ENCODE data around the gene C2orf76.
"Not testable (repeated sequence)": the region's sequence is repeated elsewhere in the genome, so short reads cannot be mapped to it uniquely, and the experiment has no call there.

The C2orf76 gene

DNA sequence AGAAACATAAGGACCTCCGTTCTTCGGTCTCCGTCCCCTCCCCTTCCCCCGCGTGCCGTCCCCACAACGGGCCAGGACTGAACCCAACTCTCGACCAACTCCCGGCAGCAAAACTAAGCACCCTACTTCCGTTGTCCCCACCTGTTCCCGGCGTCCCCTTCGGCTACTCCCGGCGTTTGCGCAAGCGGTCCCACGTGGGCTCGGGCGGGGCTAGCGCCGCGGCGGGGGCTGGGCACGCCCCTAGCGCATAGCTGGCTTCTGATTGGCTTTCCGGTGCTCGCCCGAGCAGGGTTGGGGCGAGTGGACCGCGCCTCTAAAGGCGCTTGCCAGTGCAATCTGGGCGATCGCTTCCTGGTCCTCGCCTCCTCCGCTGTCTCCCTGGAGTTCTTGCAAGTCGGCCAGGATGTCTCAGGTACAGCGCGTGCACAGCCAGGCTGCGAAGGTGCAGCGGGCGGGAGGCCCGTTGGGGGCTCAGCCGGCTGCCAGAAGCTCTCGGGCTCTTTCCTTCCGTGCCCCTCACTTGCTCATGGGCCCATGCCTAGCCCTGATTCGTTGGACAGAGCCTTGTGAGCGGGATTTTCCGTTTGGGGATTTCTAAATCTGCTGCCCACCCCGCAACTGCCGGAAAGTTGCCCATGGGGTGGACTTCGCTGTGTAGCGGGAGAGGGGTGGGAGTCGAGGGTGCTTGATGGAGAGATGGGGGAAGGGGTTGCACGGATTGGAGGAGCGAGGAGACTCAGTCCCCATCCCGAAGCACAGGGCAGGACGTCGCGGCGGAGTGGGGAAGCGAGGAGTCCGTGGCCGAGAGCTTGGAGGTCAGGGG lies at the start of gene C2orf76, which contains the start of gene DBI:
Gene C2orf76 (minus strand): TSS at position 186 of the 823 bp plus-strand sequence. CDS start 26,875 bp downstream, outside the sequence.
Gene DBI (plus strand): TSS at position 329 of the 823 bp plus-strand sequence. CDS start 75 bp downstream, at position 404.
- peak; percentile 97 to 99 (median 98) for DNase-seq

DNA sequence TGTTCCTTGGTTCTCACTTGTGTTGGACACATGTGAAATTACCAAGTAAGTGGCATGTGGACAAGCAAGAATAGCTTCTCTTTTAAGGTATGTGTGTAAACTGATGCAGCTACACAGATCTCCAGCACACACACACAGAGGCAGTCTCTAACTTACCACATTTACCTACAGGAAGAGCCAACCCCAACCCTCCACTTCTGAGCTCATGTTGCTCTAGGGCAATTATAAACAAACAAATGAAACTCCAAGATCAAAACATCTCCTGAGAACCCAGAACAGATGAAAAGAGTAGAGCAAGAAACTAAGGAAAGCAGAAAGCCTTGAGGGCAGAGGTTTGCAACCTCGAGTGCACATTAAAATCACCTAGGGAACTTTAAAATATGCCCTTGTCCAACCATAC lies 49.0 kb upstream of the C2orf76 start:
- no peak for DNase-seq

DNA sequence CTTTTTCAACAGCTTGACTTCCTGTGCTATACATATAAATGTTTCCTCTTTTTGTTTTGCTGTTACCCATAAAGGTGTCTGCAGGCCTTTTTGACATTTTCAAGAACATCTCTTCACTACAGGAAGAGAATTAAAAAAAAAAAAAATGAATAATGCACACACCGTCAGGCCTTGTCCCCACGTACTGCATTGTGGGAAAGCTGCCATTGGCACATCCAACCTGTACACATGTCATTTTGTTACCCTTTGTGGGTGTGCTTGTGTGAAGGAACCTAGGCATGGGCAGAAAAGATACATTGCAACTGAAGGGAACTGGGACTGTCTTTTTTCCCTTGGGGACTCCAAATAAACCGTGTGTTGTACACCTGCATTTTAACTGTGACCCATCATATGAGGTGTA lies 48.3 kb upstream of the C2orf76 start:
- DNase-seq = no peak

DNA sequence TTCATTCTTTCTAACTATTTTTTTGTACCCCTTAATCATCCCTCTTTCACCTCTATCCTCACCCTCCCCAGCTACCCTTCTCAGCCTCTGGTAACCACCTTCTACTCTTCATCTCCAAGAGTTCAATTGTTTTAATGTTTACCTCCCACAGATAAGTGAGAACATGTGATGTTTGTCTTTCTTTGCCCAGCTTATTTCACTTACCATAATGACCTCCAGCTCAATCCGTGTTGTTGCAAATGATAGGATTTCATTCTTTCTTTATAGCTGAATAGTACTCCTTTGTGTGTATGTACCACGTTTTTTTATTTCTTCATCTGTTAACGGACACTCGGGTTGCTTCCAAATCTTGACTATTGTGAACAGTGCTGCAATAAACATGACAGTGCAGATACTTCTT lies 42.9 kb upstream of the C2orf76 start:
- DNase-seq = no peak

DNA sequence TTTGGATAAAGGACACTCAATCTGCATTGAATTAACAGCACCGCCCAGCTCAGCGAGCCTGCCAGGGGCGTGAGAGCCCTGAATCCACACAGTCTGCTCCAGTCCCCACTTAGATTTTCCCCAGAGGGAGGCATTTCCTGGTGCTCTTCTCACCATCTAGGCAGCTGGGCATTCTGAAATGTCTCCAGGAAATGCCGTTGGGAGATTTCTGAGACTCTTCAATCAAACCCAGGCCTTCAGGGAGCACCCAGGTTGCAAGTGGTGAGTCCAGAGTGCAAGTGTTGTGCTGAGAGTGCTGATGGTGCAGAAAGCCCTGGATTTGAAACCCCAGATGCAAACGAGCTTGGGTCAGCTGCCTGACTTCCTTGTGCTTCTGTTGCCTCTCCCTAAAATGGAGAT lies 41.6 kb upstream of the C2orf76 start:
- peak in 1 of 3 donors; percentile 45 for DNase-seq

DNA sequence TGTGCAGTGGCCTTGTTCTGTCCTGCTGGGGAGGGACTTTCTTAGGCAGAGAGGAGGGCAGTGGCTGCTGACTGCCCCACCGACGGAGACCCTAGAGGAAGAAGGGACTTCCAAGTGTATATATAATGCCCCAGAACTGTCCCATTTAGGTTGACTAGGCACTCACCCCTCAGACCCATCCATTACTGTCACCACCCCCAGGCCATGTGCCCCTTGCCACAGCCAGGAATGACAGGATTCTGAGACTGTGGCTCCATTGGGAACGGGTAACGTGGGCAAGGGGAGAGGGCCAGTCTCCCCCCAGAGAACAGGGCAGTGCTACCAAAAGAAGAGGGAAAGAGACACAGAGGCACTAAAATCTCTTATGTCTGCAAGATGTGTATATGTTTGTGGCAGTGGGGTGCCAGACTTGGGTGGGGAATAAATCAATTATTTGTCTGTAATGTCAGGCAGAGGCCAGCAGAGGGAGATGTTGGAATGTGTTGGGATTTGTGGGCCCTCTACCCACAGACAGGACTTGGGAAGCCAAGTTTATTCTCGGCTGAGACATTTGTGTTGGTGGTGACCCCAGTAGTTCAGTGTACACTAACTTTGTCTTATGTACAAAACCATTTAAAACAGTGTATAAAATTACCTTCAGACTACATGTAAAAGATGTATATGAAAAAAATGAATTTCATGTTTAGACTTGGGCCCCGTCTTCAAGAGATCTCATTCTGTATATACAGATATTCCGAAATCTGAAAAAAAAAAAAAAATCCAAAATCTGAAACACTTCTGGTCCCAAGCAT lies 41.0 kb upstream of the C2orf76 start:
- DNase-seq = peak; percentile 71 to 82 (median 74)

DNA sequence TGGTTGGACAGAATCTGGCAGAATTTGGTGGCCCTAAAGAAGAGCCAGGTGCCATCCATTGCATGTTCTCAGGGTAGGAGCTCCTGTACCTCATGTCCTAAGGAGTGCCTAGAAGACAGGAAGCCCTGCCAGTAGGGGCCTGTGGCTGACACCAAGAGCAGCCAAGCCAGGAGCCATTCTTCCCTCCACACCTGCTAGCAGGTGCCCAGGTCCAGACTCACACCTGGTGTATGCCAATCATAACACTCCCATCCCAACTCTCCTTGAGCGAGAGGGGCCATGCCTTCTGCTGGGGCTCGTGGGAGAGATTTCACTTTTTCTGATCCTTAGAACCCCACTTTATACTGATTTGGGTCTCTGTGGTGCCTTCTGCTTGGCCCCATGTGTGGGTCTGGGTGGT lies 38.5 kb upstream of the C2orf76 start:
- DNase-seq = no peak

DNA sequence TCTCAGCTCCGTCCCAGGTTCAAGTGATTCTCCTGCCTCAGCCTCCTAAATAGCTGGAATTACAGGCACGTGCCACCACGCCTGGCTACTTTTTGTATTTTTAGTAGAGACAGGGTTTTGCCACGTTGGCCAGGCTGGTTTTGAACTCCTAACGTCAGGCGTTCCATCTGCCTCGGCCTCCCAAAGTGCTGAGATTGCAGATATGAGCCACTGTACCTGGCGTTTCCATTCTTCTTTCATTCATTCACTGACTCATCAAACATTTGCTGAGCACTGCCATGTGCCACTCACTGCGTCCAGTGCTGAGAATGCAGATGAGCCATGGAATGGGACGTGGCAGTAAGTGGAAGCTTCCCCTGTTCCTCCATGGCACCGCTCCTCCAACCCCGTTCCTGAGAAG lies 37.0 kb upstream of the C2orf76 start:
- DNase-seq = not testable (repeated sequence)

DNA sequence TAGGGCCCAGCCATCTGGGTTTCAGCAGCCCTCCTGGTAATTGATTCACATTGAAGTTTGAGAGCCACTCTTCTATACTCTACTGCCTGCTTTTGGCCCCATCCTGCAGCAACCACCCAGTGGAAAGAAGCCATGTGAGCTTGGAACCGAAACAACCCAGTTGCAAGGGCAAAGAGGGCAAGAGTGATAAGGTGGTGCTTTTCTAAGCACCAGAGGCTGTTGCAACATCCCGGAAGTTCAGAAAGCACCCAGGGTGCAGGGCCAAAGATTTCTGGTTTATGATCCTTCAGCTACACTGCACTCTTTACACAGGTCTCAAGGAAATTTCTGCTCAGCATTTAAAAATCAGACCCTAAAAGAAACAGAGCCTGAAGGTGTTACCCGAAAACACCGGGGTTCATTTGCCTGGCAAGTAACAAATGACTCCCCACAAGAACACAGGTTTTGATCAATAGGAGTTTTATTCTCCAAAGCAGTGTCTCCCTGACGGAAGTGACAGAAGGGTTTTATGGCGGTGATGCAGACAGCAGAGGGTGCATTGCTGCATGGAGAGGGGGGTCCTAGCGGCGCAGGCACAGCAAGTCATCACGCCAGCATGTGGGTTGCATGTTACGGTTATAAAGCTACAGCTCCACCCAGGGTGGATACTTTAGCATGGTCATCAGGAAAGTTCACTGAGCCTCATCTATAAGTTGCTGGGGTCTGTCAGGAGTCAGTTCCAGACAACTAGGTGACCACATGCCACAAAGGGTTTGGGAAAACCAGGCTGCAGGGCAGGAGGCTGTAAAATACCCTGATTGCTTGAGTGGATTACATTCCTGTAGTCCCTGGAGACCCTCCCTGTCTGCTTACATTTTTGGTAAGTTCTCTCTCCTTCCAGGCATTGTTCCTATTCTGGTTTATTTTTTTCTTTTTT lies 36.3 kb upstream of the C2orf76 start:
- peak; percentile 28 to 52 (median 39) for DNase-seq

DNA sequence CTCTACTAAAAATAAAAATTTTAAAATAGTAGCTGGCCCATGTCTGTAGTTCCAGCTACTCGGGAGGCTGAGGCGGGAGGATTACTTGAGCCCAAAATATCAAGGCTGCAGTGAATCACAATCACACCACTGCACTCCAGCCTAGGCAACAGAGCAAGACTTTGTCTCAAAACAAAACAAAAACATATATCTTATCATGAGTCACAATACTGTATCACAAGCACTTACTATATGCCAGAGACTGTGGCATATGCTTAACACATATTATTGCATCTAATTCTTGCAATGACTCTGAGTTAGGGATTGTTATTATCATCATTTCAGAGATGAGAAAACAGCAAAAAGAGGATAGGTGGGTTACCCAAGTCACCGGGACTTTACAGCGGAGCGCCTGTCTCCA lies 35.5 kb upstream of the C2orf76 start:
- DNase-seq = no peak

DNA sequence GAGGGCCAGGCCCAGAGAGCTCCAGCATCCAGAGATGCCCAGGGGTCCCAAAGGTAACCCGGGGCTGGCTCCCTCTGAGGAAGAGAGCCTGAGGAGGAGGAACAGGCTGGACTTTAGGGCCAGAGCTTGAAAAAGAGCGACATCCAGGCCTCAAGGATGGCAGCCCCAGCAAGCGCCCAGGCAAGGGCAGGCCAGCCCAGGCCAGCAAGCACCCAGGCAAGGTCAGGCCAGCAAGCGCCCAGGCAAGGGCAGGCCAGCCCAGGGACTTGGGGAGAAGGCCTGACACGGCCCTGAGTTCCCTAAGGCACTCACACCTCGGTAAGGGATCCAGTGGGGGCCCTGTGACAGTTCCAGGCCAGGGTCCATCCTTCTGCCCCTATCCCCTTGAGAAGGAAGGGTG lies 30.6 kb upstream of the C2orf76 start:
- DNase-seq = no peak

DNA sequence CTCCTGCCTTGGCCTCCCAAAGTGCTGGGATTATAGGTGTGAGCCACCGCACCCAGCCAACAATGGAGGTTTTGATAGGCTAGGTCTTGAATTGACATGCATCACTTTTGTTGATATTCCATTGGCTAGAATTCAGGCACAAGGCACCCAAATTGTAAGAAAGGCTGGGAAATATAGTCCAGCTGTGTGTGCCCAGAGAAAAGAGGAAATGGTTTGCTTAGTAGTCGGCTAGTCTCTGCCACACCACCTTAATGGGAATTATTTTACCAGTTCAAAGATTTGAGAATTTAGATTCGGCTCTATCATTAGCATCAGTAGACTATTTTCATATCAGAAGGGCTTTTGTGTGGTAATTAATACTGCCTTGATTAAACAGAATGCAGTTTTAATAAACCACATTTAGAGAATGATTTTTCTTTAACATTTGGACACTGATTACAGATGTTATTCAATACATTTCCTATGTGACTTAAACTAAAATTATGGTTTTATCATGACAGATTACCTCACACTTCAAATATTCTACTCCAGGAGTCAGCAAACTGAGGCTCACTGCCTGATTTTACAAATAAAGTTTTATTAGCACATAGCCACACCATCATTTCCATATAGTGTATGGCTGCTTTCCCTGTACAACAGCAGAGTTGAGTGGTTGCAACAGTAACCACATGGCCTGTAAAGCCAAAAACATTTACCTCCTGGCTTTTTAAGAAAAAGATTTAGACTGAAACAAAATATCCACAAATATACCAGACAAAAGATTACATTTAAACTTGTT lies 27.5 kb upstream of the C2orf76 start:
- no peak for DNase-seq

DNA sequence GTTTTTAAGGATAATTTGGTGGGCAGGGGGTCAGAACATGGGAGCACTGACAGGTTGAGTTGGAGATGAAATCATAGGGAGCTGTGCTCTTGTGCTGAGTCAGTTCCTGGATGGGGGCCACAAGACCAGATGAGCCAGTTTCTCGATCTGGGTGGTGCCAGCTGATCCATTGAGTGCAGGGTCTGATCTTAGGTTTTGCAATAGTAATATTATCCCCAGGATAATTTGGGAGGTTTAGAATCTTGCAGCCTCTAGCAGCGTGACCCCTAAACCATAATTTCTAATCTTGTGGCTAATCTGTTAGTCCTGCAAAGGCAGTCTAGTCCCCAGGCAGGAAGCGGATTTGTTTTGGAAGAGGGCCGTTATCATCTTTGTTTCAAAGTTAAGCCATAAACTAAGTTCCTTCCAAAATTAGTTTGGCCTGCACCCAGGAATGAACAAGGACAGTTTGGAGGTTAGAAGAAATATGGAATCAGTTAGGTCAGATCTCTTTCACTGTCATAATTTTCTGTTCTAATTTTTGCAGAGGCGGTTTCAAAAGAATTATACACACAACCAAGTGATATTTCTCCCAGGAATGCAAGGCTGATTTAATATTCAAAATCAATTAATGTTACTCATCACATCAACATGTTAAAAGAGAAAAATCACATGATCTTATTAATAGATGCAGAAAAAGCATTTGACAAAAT lies 23.1 kb upstream of the C2orf76 start:
- DNase-seq = no peak

DNA sequence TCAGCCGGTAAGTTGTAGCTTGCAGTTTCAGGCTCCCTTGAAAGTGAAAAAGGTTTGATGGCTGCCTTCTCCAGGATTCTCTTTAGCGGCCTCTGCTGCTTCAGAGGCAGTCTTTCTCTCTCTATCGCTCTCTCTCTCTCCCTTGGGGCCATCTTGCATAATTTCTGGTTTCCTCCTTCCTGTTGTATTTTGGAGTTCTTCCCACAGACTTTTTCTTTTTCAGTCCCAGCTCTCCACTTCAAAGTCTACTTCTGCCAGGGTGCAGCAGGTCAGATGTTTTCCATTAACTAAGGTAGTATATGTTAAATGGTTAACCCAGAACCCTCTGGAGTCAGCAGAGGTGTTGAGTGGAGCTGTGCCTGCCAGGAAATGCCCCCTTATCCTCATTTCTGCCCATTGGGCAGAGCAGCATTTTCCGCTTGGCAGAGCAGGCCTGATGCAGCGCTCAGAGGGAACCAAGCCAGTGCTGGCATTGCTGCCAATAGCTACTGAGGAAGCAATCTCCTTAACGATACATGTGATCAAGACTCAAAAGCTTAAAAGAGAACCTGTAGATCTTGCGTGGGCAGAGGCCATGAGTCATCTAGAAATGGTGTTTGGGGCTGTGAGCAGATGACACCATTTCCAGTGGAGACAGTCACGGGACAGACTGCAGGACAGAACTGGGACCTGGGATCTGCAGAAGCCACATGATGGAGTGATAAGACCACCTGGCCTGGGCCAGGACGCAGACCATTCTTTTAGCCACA lies 20.9 kb upstream of the C2orf76 start:
- peak; percentile 92 to 97 (median 96) for DNase-seq

DNA sequence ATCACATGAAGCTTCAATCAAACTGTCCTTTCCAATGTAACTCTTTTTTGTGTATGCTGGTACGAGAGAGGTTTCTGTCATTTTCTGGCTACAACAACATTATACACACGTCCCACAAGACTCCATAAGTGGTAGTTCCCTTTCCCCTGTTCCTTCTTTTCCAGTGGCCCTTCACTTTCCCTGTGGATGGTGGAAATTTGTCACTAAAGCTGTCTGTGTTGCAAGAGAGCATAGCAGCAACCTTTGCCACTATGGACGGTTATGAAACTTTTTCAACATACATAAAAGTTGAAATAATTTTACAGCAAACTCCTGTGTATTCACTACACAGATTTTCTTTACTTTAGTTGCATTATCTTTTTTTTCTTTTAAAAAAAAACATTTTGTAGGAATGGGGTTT lies 18.8 kb upstream of the C2orf76 start:
- DNase-seq = peak; percentile 26 to 55 (median 42)

DNA sequence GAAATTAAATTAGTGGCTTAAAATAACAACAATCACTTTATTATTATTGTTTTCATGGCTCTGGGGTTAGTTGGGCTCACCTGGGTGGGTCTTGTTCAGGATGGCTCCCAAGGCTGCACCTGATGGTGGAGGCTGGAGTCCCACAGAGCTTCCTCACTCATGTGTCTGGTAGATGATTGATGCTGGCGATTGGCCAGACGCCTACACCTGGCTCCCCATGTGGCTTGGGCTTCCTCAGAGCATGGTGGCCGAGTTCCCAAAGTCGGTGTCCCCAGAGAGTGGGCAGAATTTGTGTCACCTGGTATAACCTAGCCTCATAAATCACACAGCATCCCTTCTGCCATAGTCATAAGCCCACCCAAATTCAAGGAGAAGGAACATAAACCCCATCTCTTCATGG lies 18.3 kb upstream of the C2orf76 start:
- DNase-seq = no peak

DNA sequence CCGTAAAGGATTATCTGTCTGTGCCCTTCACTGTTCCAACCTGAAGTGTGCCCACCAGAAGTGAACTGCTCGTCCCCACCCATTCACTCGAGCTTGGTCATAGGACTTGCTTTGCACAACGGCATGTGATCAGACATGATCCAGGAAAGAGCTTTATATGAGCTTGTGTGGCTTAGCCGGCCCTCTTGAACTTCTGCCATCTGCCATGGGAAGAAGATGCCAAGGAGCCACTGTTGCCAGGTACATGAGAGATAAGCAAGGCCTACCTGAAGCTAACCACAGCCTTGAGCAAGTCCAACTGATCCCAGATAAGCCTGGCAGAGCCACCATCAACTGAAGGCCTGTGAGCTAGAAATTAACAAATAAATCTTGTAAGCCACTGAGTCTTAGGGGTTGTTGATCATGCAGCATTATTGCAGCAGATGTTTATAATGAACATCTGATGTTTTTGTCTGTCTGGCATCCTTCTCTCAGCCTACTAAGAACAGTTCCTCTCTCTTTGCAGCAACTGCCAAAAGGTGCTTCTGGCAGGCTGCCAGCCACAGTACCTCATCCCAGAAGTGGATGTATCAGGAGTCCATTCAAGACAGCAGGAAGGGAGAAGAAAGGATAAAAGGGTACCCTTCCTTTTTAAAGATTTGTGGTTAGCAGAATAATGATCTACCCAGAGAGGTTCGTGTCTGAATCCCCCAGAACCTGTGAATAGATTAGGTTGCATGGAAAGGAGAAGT lies 16.9 kb upstream of the C2orf76 start:
- DNase-seq = no peak

DNA sequence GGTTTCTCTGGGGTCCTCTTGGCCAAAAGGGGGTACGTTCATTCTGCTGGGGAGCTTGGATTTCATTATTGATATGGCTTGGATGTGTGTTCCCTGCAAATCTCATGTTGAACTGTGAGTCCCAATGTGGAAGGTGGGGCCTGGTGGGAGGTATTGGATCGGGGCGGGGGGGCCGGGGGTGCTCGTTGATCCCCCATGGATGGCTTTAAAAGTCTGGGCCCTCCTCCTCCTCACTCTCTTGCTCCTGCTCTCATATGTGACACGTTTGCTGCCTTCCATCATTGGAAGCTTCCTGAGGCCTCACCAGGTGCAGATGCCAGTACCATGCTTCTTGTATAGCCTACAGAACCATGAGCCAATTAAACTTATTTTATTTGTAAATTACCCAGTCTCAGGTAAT lies 11.9 kb upstream of the C2orf76 start:
- DNase-seq = no peak

DNA sequence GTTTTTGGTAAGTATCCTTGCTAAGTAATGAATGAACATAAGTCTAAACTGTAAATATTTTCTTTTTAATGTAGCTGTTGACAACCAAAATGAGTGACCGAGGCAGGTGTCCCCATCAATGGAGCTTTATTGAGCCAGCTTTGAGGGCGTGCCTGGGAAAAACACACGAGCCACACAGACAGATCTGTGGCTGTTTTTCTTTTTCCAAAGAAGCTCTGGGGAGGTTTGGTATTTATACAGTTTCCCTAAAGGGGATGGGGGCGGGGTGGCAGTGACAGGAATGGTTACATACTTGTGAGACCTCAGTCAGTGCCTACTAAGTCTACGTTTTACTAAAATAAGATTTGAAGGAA lies 11.3 kb upstream of the C2orf76 start:
- no peak for DNase-seq

All from suppressor macrophage treated with lipopolysaccharide for 1 hour (primary cell).